Colonic mucosa (tissue), 4 donors: ENCODE measurements around the gene IFI27. TPM values are rescaled to one million over a fixed set of nuclear protein-coding genes. Genes with fewer than 3 reads are reported as not detected.

Experiments
- DNase-seq: peaks from one replicate; pipeline ENCODE4 v3.0.0-alpha.2; 2020
- H3K27ac ChIP-seq: fragments of 200-600 bp; one replicate; pipeline ENCODE4 v1.8.0; 2021
- H3K27me3 ChIP-seq: fragments of 200-600 bp; one replicate; pipeline ENCODE4 v1.8.0; 2021
- H3K36me3 ChIP-seq: fragments of 200-600 bp; one replicate; pipeline ENCODE4 v1.8.0; 2021
- H3K4me1 ChIP-seq: fragments of 200-600 bp; one replicate; pipeline ENCODE4 v1.8.0; 2021; ENCODE audit warnings: mild to moderate bottlenecking
- H3K4me3 ChIP-seq: fragments of 200-600 bp; one replicate; pipeline ENCODE4 v1.8.0; 2021
- H3K9ac ChIP-seq, 2 donors: one replicate each; pipeline ENCODE4 v1.7.0; 2013; ENCODE audit warnings: control low read depth in 2 of 2, low read depth in 2 of 2, low read length in 2 of 2
- H3K9me3 ChIP-seq: fragments of 200-600 bp; one replicate; pipeline ENCODE4 v1.8.0; 2021
- CTCF ChIP-seq: fragments of 200-600 bp; IDR thresholded peaks from one replicate; pipeline ENCODE4 v1.8.0; 2022; ENCODE audit warnings: antibody characterized with exemption, mild to moderate bottlenecking
- intact Hi-C: fragments of 100-400 bp; cut with DNase I; formaldehyde crosslinking; loops from one replicate; pipeline ENCODE4 v1.14.1; 2022
- total RNA-seq, 2 donors: library from RNA; stranded (reverse); fragmentation: NEBNext Ultra II Directional in 1 of 2; extraction: Animal tissue kit (Norgen Biotek cat#: 25700) in 1 of 2; gene quantifications; one replicate each; pipeline ENCODE4 v1.2.1, GENCODE V29; 2021
- donor health status: healthy.
- donor health status: DM: no; HTN: no; CAD: no.
- donor health status: DM: no; HTN: no; CAD: no.

The IFI27 gene
- total RNA-seq, 2 donors from 2014 or later, result 219 to 709 TPM

DNA sequence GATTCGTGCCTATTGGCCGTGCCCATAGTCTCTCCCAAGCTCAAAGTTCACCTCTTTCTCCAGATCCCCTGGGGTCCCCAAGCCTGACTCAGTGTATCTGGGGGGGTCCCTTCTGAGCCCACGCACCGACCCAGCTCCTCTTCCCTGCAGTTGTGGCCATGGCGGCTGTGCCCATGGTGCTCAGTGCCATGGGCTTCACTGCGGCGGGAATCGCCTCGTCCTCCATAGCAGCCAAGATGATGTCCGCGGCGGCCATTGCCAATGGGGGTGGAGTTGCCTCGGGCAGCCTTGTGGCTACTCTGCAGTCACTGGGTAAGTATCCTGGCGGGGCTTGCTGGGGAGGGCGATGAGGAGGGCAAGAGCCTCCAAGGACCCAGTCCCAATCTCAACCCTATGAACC lies 5.1 kb downstream of the IFI27 start:
- H3K4me3 ChIP-seq, result no peak overlapping the region
- no peak for DNase-seq
- no peak overlapping the region for H3K9ac ChIP-seq
- H3K27me3 ChIP-seq, result no peaks in the 10 kb centered on the region
- H3K27ac ChIP-seq, result no peak overlapping the region
- intact Hi-C loops, result no loop called here
- no peaks in the 10 kb centered on the region for H3K4me1 ChIP-seq
- H3K36me3 ChIP-seq, result no peaks in the 10 kb centered on the region
- no peak for TF ChIP-seq CTCF
- H3K9me3 ChIP-seq, result no peaks in the 10 kb centered on the region

DNA sequence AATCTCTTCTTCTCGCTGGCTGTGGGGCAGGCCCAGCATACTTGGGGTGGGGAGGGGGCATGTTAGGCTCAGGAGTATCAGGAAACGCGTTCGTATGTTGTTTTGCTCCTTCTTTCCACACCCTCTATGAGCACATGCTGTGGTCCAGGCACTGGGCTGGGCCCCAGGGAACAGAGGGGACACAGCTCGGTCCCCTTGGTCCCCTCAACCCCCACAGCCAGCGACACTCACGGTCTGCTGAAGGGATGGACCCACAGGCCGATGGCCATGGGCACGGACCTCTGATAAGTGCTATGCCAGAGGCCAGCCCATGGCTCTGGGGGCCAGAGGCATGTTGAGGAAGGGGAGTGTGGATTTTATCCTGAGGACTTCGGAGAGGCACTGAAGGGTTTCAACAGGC lies 6.2 kb downstream of the IFI27 start:
- Histone ChIP-seq H3K9ac (no peak overlapping the region), H3K4me3 (no peak overlapping the region), H3K4me1 (no peaks in the 10 kb centered on the region), H3K27ac (no peak overlapping the region), H3K27me3 (no peaks in the 10 kb centered on the region), H3K36me3 (no peaks in the 10 kb centered on the region), H3K9me3 (no peaks in the 10 kb centered on the region)
- intact Hi-C loops, result no loop called here
- TF ChIP-seq CTCF, result no peak
- no peak for DNase-seq

DNA sequence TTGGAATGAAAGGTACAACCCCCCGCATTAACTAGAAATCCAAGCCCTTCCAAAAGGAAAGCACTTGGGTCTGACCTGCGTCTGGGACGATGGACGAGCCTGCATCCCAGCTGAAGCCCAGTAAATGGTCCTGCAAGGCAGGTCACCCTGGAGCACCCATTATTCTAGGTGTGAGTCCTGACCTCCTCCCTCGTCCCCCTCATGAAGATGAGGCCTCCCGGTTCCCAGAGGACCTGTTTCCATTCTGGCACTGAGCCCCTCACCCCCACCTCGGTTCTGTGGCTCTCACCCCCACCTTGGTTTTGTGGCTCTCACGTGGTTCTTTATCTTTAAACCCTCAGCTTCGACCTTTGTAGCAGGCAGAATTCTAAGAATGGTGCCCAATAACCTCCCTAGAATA lies 7.3 kb downstream of the IFI27 start:
- Histone ChIP-seq H3K9ac (no peak overlapping the region), H3K4me3 (no peak overlapping the region), H3K36me3 (no peaks in the 10 kb centered on the region), H3K4me1 (no peaks in the 10 kb centered on the region), H3K27me3 (no peaks in the 10 kb centered on the region), H3K27ac (no peak overlapping the region), H3K9me3 (no peaks in the 10 kb centered on the region)
- no peak for TF ChIP-seq CTCF
- no peak for DNase-seq
- intact Hi-C loops, result no loop called here

DNA sequence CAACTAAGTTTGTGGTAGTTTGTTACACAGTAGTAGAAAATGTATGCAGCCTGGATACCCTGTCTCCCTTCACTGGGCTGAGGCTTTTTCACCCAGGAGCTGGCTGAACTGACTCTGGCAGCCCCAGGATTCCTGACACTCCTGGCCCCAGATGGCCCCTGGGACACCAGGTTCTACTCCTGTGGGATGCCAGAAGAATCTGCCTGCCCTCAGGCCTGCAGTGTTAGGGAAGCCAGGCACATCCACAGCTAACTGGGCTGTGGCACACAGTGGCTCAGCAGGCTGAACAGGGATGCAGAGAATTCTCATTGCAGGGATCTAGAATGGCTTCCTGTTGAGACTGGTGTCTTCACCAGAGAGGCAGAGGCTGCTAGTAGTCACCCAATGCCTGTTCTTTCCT lies 8.5 kb downstream of the IFI27 start:
- H3K27ac ChIP-seq, result no peak overlapping the region
- no peak for DNase-seq
- no peaks in the 10 kb centered on the region for H3K27me3 ChIP-seq
- H3K4me1 ChIP-seq, result no peaks in the 10 kb centered on the region
- no peaks in the 10 kb centered on the region for H3K36me3 ChIP-seq
- H3K9ac ChIP-seq, result no peak overlapping the region
- no peak for TF ChIP-seq CTCF
- no peaks in the 10 kb centered on the region for H3K9me3 ChIP-seq
- no peak overlapping the region for H3K4me3 ChIP-seq
- intact Hi-C loops, result no loop called here

- H3K9ac ChIP-seq, result no peak overlapping the region
- no peaks in the 10 kb centered on the region for H3K27me3 ChIP-seq
- H3K36me3 ChIP-seq, result no peaks in the 10 kb centered on the region
- no peak overlapping the region for H3K4me3 ChIP-seq
- no peaks in the 10 kb centered on the region for H3K9me3 ChIP-seq
- no peaks in the 10 kb centered on the region for H3K4me1 ChIP-seq
- intact Hi-C loops, result loop anchor here (10.0 kb wide), 1 partner anchor 176 kb away; no protein-coding TSS in a partner anchor
- DNase-seq, result no peak
- no peak overlapping the region for H3K27ac ChIP-seq
- TF ChIP-seq CTCF, result no peak
These were observed 10.3 kb downstream of the IFI27 start for GRCh38 chr14:94120667-94121340.
